LNCaP clone FGC (cell line): ENCODE measurements around the gene LRRIQ4.

Source experiments
- DNase-seq: peaks from one replicate; pipeline ENCODE4 v3.0.0-alpha.2; 2011; ENCODE audit warnings: low read depth
- H3K4me3 ChIP-seq: 2 replicates; pipeline ENCODE4 v1.5.1; 2011; ENCODE audit warnings: mild to moderate bottlenecking, low read depth, low read length, control low read depth
- TF ChIP-seq, protein P1 (sequence below): IDR thresholded peaks from 2 replicates; pipeline ENCODE4 v1.5.1; 2012; ENCODE audit warnings: mild to moderate bottlenecking; ENCODE audit not compliant: control insufficient read depth, insufficient read depth; ENCODE audit errors: extremely low read depth

Gene LRRIQ4

DNA sequence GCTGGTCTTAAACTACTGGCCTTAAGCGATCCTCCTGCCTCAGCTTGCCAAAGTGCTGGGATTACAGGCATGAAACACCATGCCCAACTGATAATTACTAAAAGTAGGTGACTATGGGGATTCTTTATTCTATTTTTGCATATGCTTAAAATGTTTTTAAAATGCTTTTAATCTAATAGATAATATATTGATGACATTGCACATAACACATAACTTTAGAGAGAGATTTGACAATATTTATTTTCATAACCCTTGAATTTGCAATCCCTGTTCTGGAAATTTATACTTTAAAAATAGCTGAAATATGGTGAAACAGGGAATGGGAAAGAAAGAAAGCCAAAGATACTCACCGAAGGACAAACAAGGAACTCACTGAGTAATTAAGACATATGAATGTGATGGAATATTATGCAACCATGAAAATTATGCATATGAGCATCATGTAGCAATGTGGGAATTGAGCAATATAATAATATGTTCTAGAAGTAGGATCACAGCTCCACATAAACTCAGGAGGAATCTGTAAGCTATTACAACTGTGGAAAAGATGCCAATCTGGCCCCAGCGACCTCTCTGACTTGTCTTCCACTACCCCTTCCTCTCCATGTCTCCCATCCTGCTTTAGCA is 55.0 kb downstream of the LRRIQ4 start:
- TF ChIP-seq, protein P1, sequence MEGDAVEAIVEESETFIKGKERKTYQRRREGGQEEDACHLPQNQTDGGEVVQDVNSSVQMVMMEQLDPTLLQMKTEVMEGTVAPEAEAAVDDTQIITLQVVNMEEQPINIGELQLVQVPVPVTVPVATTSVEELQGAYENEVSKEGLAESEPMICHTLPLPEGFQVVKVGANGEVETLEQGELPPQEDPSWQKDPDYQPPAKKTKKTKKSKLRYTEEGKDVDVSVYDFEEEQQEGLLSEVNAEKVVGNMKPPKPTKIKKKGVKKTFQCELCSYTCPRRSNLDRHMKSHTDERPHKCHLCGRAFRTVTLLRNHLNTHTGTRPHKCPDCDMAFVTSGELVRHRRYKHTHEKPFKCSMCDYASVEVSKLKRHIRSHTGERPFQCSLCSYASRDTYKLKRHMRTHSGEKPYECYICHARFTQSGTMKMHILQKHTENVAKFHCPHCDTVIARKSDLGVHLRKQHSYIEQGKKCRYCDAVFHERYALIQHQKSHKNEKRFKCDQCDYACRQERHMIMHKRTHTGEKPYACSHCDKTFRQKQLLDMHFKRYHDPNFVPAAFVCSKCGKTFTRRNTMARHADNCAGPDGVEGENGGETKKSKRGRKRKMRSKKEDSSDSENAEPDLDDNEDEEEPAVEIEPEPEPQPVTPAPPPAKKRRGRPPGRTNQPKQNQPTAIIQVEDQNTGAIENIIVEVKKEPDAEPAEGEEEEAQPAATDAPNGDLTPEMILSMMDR, result no peak
- H3K4me3 ChIP-seq, result no peak overlapping the region
- DNase-seq, result no peak

DNA sequence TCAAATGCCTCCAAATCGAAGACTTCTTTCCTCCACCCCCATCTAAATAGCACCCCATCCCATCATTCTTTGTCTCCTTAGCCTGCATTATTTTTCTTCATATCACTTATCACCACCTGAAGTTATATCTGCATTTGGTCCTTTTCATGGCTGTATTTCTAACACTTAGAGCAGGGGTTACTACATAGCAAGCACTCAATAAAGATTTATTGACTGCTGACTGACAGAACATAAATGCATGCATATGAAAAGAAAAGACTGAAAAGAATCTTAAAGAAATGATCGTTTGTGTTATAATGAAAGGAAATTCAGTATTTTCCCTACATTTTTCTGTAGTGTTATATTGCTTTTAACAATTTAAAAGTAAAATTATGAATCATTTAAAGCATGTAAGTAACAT is 55.7 kb downstream of the LRRIQ4 start:
- TF ChIP-seq, protein P1, result no peak
- H3K4me3 ChIP-seq, result no peak overlapping the region
- DNase-seq, result no peak

DNA sequence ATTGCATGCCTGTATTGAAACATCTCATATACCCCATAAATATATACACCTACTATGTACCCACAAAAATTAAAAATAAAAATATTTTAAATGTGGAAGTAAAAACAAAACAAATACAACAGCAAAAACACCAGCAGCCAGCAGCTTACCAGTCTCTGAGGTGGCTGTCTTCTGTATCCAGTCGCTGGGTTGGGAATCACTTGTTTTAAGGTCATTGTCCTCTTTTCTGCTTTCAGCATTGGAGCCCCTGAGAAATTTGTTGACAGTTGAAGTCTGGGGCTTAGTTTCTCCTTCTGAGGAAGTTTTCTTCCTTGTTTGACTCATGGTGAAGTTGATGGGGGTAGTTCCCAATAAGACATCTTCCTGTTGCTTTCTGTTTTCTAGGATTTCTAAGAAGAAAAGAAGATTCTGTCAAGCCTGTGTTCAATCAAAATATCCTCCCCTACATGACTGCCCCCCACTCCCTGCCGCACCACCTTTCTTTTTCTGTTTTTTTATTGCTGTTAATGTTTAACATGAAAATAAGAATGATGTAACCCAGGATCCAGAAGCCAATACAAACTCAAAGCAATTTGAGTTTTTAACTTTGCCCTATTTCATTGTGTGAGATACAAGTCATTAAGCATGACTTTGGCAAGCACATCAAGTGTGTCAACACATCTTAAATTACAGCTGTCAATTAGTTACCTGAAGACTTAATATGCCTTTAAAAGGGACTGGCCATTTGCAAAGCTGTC is 57.0 kb downstream of the LRRIQ4 start, which contains the start of gene LRRC31:
LRRC31 (minus strand) TSS at position 452 of the 737 bp plus-strand sequence; CDS start at position 324, 128 bp downstream.
- peak; percentile 67 for DNase-seq
- TF ChIP-seq, protein P1, result no peak
- no peak within 1 kb of the TSS for H3K4me3 ChIP-seq

DNA sequence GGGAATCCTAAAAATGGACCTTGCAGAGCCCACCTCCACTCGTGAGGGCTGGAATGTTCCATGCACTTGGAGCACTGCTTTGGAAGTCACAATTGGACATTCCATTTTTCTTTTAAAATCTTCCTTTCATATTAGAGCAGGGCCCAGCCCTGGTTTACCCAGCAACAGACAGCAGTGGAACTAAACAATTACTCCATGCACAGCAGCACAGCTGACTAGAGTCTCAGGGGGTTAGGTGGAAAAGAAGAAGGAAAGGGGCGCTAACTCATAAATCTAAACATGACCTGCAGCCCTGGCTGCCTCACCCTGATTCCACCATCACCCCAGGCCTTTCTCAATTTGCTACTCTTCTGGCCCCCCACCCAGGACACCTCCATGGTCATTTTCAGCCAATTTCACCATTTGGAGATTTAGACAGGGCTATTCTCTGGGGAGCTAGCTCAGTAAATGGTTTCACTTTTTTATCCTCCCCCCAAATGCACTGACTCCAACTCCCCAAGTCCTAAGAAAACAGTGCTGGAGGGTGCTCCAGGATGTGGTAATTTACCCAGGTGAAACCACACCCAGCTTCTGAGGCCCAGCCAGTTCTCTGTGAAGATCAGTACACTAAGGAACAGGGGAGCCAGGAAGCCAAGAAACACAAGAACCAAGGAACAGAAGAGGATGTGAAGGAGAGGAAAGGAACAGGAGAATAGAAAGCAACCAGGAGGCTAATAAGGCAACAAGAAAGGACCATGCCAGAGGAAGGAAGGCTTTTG is 58.6 kb downstream of the LRRIQ4 start:
- DNase-seq, result no peak
- TF ChIP-seq, protein P1, result no peak
- H3K4me3 ChIP-seq, result no peak overlapping the region

DNA sequence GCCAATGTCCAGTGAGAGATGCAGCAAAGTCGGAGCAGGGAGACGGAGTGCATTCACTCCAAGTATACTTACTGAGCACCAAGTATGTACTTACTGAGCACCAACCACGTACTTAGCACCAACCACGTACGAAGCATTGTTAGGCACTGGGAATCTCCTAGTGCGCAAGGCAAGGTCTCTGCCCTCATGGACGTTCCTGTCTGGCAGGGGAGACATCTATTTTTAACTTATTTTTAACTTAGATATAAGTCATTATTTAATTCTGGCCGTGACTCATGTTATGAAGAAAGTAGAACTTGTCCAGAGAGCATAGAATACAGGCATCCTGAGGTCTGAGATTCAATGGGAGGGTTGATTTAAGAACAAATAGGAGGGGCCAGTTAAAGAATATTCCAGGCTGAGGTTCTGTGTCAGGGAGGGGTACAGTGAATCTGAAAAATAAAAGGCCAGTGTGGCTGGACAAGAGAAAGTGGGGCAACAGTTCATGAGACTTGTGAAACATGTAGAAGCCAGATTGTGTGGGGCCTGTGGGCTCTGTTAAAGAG is 66.4 kb downstream of the LRRIQ4 start:
- no peak overlapping the region for H3K4me3 ChIP-seq
- no peak for DNase-seq
- TF ChIP-seq, protein P1, result no peak

GRCh38 chr3:169879845-169880575 is 67.3 kb downstream of the LRRIQ4 start:
- TF ChIP-seq, protein P1, result no peak
- no peak for DNase-seq

More at GRCh38 chr3:169879845-169880575, 67.3 kb downstream of the LRRIQ4 start:
- H3K4me3 ChIP-seq, result no peak overlapping the region
